T-helper 1 cell treated with Interleukin-12 subunit alpha and Interleukin-12 subunit beta and Interleukin-4 antibody, amounts not matched to agents 30 μg/mL and 1 μg/mL, for 36 hours (primary cell): ENCODE data around the gene RAB24.
A peak's percentile ranks its signal among the peaks of the same experiment; 100 is the strongest.
"Not testable (repeated sequence)": the region's sequence is repeated elsewhere in the genome, so short reads cannot be mapped to it uniquely, and the experiment has no call there.

Experiments
- H3K27ac Mint-ChIP-seq: one replicate; pipeline ENCODE4 v1.8.0; 2021; ENCODE audit warnings: mild to moderate bottlenecking, mixed read lengths
- H3K27me3 Mint-ChIP-seq: one replicate; pipeline ENCODE4 v1.8.0; 2021; ENCODE audit warnings: low read depth, mixed read lengths
- H3K36me3 Mint-ChIP-seq: one replicate; pipeline ENCODE4 v1.8.0; 2021; ENCODE audit warnings: low read depth, mixed read lengths
- H3K4me1 Mint-ChIP-seq: one replicate; pipeline ENCODE4 v1.8.0; 2021; ENCODE audit warnings: low read depth, mixed read lengths
- H3K4me3 Mint-ChIP-seq: one replicate; pipeline ENCODE4 v1.8.0; 2021; ENCODE audit warnings: mild to moderate bottlenecking, moderate library complexity, mixed read lengths
- H3K9me3 Mint-ChIP-seq: one replicate; pipeline ENCODE4 v1.8.0; 2021; ENCODE audit warnings: mixed read lengths

RAB24 gene

DNA sequence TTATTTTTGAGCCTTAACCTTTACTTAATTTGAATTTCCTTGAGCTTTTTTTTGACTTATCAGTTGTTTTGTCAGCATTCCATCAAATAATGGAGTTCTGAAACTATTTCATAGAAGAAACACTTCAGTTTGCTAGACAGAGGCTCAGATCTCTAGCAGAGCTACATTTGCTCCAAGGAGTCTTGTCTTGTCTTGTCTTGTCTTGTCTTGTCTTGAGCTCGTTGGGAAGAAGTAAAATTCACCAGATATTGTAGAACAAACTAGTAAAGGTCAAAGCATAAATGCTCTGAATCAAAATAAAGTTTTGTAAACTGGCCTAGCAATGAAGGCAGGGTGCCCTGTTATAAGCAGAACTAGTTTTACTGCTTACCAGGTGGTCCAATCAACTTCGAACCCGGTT, 33.5 kb downstream of the RAB24 start:
- no peaks in the 10 kb centered on the region for H3K9me3 Mint-ChIP-seq
- peaks cover 44% of the 10 kb centered on the region for H3K36me3 Mint-ChIP-seq
- H3K4me1 Mint-ChIP-seq = no peaks in the 10 kb centered on the region
- H3K27me3 Mint-ChIP-seq = no peaks in the 10 kb centered on the region
- no peak overlapping the region for H3K27ac Mint-ChIP-seq
- no peak overlapping the region for H3K4me3 Mint-ChIP-seq

DNA sequence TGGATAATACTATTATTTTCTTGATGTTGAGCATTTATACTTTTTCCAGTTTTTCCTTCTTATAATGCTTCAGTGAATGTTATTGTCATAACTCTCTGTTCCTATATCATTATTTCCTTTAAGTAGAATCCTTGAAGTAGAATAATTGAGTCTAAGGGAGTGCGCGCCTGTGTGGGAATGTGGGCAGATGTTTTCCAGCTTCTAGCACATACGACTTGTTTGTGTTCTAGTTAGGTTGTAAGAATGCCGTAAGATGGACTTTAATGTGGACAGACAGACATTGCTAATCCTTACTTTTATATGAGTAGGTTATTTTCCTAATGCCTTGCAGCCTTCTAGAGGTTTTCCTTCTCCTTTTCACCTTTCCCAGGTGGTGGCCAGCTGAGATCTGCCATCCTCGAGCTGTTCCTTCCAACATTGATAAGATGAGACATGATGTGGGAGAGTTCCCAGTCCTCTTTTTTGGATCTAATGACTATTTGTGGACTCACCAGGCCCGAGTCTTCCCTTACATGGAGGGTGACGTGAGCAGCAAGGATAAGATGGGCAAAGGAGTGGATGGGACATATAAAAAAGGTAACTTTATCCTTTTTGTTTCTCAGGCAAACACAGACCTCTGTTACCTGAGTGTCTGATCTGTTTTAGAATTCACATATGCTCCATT, 34.2 kb downstream of the RAB24 start:
- Mint-ChIP-seq H3K36me3 (peaks cover 43% of the 10 kb centered on the region), H3K4me1 (no peaks in the 10 kb centered on the region), H3K27ac (no peak overlapping the region), H3K9me3 (no peaks in the 10 kb centered on the region), H3K4me3 (no peak overlapping the region), H3K27me3 (no peaks in the 10 kb centered on the region)

DNA sequence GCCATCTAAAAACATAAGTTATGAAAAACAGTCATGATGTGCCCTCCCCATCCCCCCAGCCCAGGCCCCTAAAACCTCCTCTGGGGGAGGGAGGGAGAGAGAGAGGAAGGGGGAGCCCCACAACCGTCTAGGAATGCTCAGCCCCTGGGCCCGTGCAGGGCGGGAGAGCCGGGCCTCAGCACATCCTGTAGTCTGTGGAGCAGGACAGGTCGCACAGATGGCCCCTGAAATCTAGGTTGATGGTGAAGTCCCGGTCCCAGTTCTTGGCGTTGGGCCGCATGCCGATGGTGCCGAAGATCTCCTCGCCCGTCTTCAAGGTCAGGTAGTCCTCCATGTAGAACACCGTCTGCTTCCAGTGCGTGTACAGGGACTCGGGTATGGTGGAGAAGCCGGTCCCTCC, 38.1 kb downstream of the RAB24 start:
- Mint-ChIP-seq H3K27ac (no peak overlapping the region), H3K27me3 (no peaks in the 10 kb centered on the region), H3K4me3 (no peak overlapping the region), H3K36me3 (peaks cover 42% of the 10 kb centered on the region), H3K4me1 (no peaks in the 10 kb centered on the region), H3K9me3 (no peaks in the 10 kb centered on the region)

DNA sequence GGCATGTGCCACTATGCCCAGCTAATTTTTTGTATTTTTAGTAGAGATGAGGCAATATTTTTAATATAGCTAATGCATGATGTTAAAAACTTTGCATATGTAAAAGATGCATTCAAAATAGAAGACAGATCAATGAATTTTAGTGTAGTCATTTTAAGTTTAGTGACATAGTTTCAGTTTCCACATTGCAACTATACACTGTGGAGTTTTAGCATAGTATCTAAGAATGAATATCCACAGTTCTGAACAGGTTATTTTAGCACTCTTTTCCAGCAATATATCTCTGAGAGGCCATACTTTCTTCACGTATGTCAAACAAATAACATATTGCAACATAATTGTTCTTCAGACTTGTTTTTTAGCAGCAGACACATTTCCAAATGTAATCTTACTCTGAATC, 39.3 kb downstream of the RAB24 start:
- Mint-ChIP-seq H3K9me3 (no peaks in the 10 kb centered on the region), H3K36me3 (peaks cover 42% of the 10 kb centered on the region), H3K4me1 (peaks cover under 1% of the 10 kb centered on the region), H3K27ac (peak overlapping the region; percentile 9), H3K27me3 (no peaks in the 10 kb centered on the region), H3K4me3 (no peak overlapping the region)

DNA sequence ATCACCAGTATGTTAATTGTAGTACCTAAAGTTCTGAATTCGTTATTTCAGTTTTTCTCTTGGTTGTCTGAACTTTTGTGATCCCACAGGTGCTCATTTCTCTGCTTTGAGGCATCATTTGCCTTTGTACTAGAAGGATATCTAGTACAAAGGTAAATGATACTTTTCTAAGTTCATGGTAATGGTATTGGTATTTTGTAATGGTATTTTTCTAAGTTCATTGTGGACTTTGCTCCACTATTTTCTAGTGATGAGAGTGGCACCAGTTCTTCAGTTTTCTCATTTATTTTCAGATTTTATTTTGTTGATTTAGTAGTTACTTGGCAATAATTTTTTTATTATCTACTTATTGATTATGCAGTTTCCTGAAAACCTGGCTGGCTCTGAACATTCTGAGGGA, 42.0 kb downstream of the RAB24 start:
- Mint-ChIP-seq H3K27ac (no peak overlapping the region), H3K4me1 (peaks cover 3% of the 10 kb centered on the region), H3K36me3 (peaks cover 41% of the 10 kb centered on the region), H3K27me3 (no peaks in the 10 kb centered on the region), H3K9me3 (no peaks in the 10 kb centered on the region), H3K4me3 (no peak overlapping the region)

DNA sequence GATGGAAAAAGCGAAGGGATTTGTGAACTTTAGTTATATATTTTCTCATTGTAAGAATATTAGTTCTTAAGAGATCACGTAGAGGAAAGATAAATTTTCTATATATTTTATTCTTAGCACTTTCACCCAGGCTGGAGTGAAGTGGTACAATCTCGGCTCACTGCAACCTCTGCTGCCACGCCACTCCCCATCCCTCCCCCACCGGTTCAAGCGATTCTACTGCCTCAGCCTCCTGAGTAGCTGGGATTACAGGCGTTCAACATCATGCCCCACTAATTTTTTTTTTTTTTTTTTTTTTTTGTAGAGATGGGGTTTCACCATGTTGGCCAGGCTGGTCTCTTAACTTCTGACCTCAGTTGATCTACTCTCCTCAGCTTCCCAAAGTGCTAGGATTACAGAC, 42.6 kb downstream of the RAB24 start:
- no peak overlapping the region for H3K27ac Mint-ChIP-seq
- H3K27me3 Mint-ChIP-seq = no peaks in the 10 kb centered on the region
- peaks cover 39% of the 10 kb centered on the region for H3K36me3 Mint-ChIP-seq
- H3K9me3 Mint-ChIP-seq = no peaks in the 10 kb centered on the region
- no peak overlapping the region for H3K4me3 Mint-ChIP-seq
- peaks cover 6% of the 10 kb centered on the region for H3K4me1 Mint-ChIP-seq

DNA sequence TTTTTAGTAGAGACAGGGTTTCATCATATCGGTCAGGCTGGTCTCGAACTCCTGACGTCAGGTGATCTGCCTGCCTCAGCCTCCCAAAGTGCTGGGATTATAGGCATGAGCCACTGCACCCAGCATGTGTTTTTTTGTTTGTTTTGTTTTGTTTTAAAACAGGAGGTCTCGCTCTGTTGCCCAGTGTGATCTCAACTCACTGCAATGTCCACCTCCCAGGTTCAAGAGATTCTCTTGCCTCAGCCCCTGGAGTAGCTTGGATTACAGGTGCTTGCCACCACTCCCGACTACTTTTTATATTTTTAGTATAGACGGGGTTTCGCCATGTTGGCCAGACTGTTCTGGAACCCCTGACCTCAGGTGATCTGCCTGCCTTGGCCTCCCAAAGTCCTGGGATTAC, 44.8 kb downstream of the RAB24 start:
- not testable (repeated sequence) for H3K27me3 Mint-ChIP-seq, H3K9me3 Mint-ChIP-seq, H3K4me3 Mint-ChIP-seq, H3K27ac Mint-ChIP-seq
- peaks cover 48% of the 10 kb centered on the region for H3K36me3 Mint-ChIP-seq
- peaks cover 16% of the 10 kb centered on the region for H3K4me1 Mint-ChIP-seq

DNA sequence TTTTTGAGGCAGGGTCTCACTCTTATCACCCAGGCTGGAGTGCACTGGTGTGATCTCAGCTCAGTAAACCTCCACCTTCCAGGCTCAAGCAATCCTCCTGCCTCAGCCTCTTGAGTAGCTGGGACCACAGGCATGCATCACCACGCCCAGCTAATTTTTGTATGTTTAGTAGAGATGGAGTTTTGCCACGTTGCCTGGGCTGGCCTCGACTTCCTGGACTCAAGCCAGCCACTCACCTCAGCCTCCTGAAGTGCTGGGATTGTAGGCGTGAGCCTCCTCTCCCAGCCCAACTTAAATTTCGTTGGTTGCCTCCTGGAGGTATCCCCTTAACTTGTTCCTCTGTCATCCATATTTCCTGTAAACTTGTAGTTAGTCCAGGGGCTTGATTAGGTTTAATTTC, 47.2 kb downstream of the RAB24 start:
- H3K4me3 Mint-ChIP-seq = no peak overlapping the region
- H3K27me3 Mint-ChIP-seq = no peaks in the 10 kb centered on the region
- peaks cover 18% of the 10 kb centered on the region for H3K4me1 Mint-ChIP-seq
- H3K36me3 Mint-ChIP-seq = peaks cover 47% of the 10 kb centered on the region
- no peak overlapping the region for H3K27ac Mint-ChIP-seq
- H3K9me3 Mint-ChIP-seq = no peaks in the 10 kb centered on the region

DNA sequence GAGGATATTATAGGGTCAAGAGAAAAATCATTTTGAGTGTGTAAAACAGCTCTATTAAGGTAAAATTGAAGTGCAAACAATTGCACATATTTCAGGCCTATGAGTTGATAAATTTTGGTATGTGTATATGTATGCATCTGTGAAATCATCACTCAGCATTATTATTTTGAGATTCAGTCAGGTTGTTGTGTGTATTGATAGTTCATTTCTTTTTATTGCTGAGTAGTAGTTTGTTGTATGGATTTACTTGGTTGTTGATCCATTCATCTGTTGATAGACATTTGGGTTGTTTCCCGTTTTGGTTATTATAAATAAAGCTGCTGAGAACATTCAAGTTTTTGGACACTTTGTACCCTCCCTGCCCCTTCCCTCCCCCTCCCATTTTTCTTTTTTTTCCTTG, 50.3 kb downstream of the RAB24 start:
- Mint-ChIP-seq H3K27me3 (no peaks in the 10 kb centered on the region), H3K4me3 (no peak overlapping the region), H3K9me3 (no peaks in the 10 kb centered on the region), H3K4me1 (peaks cover 15% of the 10 kb centered on the region), H3K36me3 (peaks cover 39% of the 10 kb centered on the region), H3K27ac (no peak overlapping the region)
